LoVo (cell line): ENCODE data around the gene MVB12A.
A peak's percentile ranks its signal among the peaks of the same experiment; 100 is the strongest.

Experiments used
- DNase-seq: peaks from one replicate; pipeline ENCODE4 v3.0.0-alpha.2; 2016; ENCODE audit warnings: low spot score

Gene MVB12A

GRCh38 chr19:17419621-17420474, at the start of gene MVB12A:
MVB12A (plus strand) TSS chr19:17420047; CDS start chr19:17420136, 89 bp downstream.
- DNase-seq = peak; percentile 98

- DNase-seq = no peak
Measured at GRCh38 chr19:17376935-17377600, 42.8 kb upstream of the MVB12A start, which contains the start of gene PLVAP. PLVAP (minus strand) TSS chr19:17377342; CDS start chr19:17377288, 54 bp downstream.

GRCh38 chr19:17378271-17378670, 41.6 kb upstream of the MVB12A start:
- DNase-seq = no peak

- DNase-seq = no peak
Measured at GRCh38 chr19:17379221-17379631, 40.6 kb upstream of the MVB12A start.

- no peak for DNase-seq
Measured at GRCh38 chr19:17380426-17381138, 39.3 kb upstream of the MVB12A start.

GRCh38 chr19:17385878-17386611, 33.8 kb upstream of the MVB12A start:
- DNase-seq = peak; percentile 46

- DNase-seq = no peak
Measured at GRCh38 chr19:17389288-17389687, 30.6 kb upstream of the MVB12A start.

GRCh38 chr19:17389957-17390664, 29.7 kb upstream of the MVB12A start:
- no peak for DNase-seq

GRCh38 chr19:17390665-17391370, 29.0 kb upstream of the MVB12A start:
- DNase-seq = peak; percentile 81

GRCh38 chr19:17391371-17392151, 28.3 kb upstream of the MVB12A start:
- no peak for DNase-seq

- no peak for DNase-seq
Measured at GRCh38 chr19:17393002-17393401, 26.8 kb upstream of the MVB12A start.

GRCh38 chr19:17393914-17394313, 25.9 kb upstream of the MVB12A start, which contains the start of gene CCDC194:
CCDC194 (minus strand) TSS chr19:17394196; CDS start chr19:17394158, 38 bp downstream.
- no peak for DNase-seq

- DNase-seq = peak; percentile 27
Measured at GRCh38 chr19:17394891-17395415, 24.9 kb upstream of the MVB12A start.

- no peak for DNase-seq
Measured at GRCh38 chr19:17398902-17399527, 20.8 kb upstream of the MVB12A start.

- DNase-seq = no peak
Measured at GRCh38 chr19:17401628-17402027, 18.2 kb upstream of the MVB12A start.

- DNase-seq = no peak
Measured at GRCh38 chr19:17402982-17403855, 16.6 kb upstream of the MVB12A start.

- no peak for DNase-seq
Measured at GRCh38 chr19:17404015-17404414, 15.8 kb upstream of the MVB12A start.
